GM23338 (cell line): ENCODE results near the gene SNN. TPM values are rescaled to one million over a fixed set of nuclear protein-coding genes. Genes with fewer than 3 reads are reported as not detected.

Experiments
- ATAC-seq: fragments of 200-7000 bp; cut with Tn5 transposase; 3 replicates; pipeline ENCODE4 v1.9.1; 2020
- DNase-seq: peaks from one replicate; pipeline ENCODE4 v3.0.0-alpha.2; 2015; ENCODE audit warnings: low spot score
- H2AFZ ChIP-seq: fragments of 200-600 bp; sonication (generic); 2 replicates; pipeline ENCODE4 v1.8.0; 2016; ENCODE audit warnings: antibody characterized with exemption, mild to moderate bottlenecking, moderate library complexity
- H3F3A ChIP-seq: fragments of 200-600 bp; sonication (generic); replicated peaks from 2 replicates; pipeline ENCODE4 v1.8.0; 2017; ENCODE audit warnings: antibody characterized with exemption, mixed run types, low read depth
- H3K27ac ChIP-seq: fragments of 200-600 bp; sonication (generic); 2 replicates; pipeline ENCODE4 v1.6.1; 2016; ENCODE audit warnings: low read depth
- H3K27me3 ChIP-seq: fragments of 200-600 bp; sonication (generic); 2 replicates; pipeline ENCODE4 v1.8.0; 2016; ENCODE audit warnings: mild to moderate bottlenecking, mixed run types, moderate library complexity; ENCODE audit not compliant: insufficient read depth
- H3K36me3 ChIP-seq: fragments of 200-600 bp; sonication (generic); 2 replicates; pipeline ENCODE4 v1.8.0; 2016; ENCODE audit warnings: mild to moderate bottlenecking; ENCODE audit not compliant: insufficient read depth
- H3K4me1 ChIP-seq: fragments of 200-600 bp; sonication (generic); 2 replicates; pipeline ENCODE4 v1.8.0; 2016; ENCODE audit warnings: mild to moderate bottlenecking, moderate library complexity; ENCODE audit not compliant: insufficient read depth
- H3K4me2 ChIP-seq: fragments of 200-600 bp; sonication (generic); 2 replicates; pipeline ENCODE4 v1.7.1; 2017; ENCODE audit warnings: mixed run types
- H3K4me3 ChIP-seq: fragments of 200-600 bp; sonication (generic); 2 replicates; pipeline ENCODE4 v1.6.1; 2016; ENCODE audit warnings: mixed run types
- H3K79me2 ChIP-seq: fragments of 200-600 bp; sonication (generic); replicated peaks from 2 replicates; pipeline ENCODE4 v1.8.0; 2017; ENCODE audit warnings: mild to moderate bottlenecking; ENCODE audit not compliant: insufficient read depth
- H3K9me2 ChIP-seq: fragments of 200-600 bp; sonication (generic); 2 replicates; pipeline ENCODE4 v1.8.0; 2017; ENCODE audit not compliant: insufficient read depth
- H4K20me1 ChIP-seq: fragments of 200-600 bp; sonication (generic); replicated peaks from 2 replicates; pipeline ENCODE4 v1.8.0; 2017; ENCODE audit warnings: mild to moderate bottlenecking; ENCODE audit not compliant: insufficient read depth
- H3K27ac Mint-ChIP-seq: 2 replicates; pipeline ENCODE4 v1.8.0; 2020; ENCODE audit warnings: inconsistent platforms, mild to moderate bottlenecking, moderate library complexity, mixed read lengths
- H3K27me3 Mint-ChIP-seq: 3 replicates; pipeline ENCODE4 v1.8.0; 2022; ENCODE audit warnings: low read depth, mild to moderate bottlenecking, moderate library complexity, mixed read lengths, inconsistent platforms; ENCODE audit not compliant: insufficient read depth, poor library complexity
- H3K36me3 Mint-ChIP-seq: 3 replicates; pipeline ENCODE4 v1.8.0; 2021; ENCODE audit warnings: low read depth, mild to moderate bottlenecking, inconsistent platforms, moderate library complexity, mixed read lengths
- H3K4me1 Mint-ChIP-seq: 3 replicates; pipeline ENCODE4 v1.8.0; 2020; ENCODE audit warnings: mild to moderate bottlenecking, inconsistent platforms, mixed read lengths
- H3K4me3 Mint-ChIP-seq: 3 replicates; pipeline ENCODE4 v1.8.0; 2021; ENCODE audit warnings: moderate library complexity, mild to moderate bottlenecking, inconsistent platforms, mixed read lengths
- H3K9me3 Mint-ChIP-seq: 3 replicates; pipeline ENCODE4 v1.8.0; 2020; ENCODE audit warnings: moderate library complexity, mild to moderate bottlenecking, inconsistent platforms, mixed read lengths
- EZH2 ChIP-seq: fragments of 200-600 bp; sonication (generic); IDR thresholded peaks from one replicate; pipeline ENCODE4 v1.8.0; 2017; ENCODE audit warnings: antibody characterized with exemption, mild to moderate bottlenecking, low read depth; ENCODE audit not compliant: unreplicated experiment
- NANOG ChIP-seq: IDR thresholded peaks from 2 replicates; pipeline ENCODE4 v1.6.1; 2016; ENCODE audit warnings: antibody characterized with exemption, borderline replicate concordance
- STAT1 ChIP-seq: IDR thresholded peaks from one replicate; pipeline ENCODE4 v1.6.1; 2016; ENCODE audit warnings: antibody characterized with exemption; ENCODE audit not compliant: unreplicated experiment
- ZNF114 ChIP-seq: fragments of 250-450 bp; sonication (Bioruptor Pico); IDR thresholded peaks from 2 replicates; pipeline ENCODE4 v1.5.0; 2020; ENCODE audit warnings: mild to moderate bottlenecking, moderate library complexity
- polyA plus RNA-seq: library from polyadenylated mRNA; unstranded; fragments of >200 nt; fragmentation: Nextera tagmentation; extraction: Ambion mirVana; gene quantifications from 2 replicates; pipeline ENCODE4 v1.2.1, GENCODE V29; 2016
- total RNA-seq: library from RNA; depleted of rRNA; stranded (reverse); fragments of >200 nt; shearing (Covaris generic); gene quantifications from 2 replicates; pipeline ENCODE4 v1.2.3, GENCODE V29; 2014
- TF ChIP-seq, protein P1 (sequence below), 2 experiments: fragments of 200-600 bp in 1 of 2; sonication (generic) in 1 of 2; conservative IDR thresholded peaks; 2 replicates each; pipeline versions ENCODE4 v1.5.1 to v1.6.1; 2016 to 2017; ENCODE audit warnings: antibody characterized with exemption in 2 of 2, low read depth in 2 of 2, mild to moderate bottlenecking in 2 of 2, moderate library complexity in 1 of 2
- TF ChIP-seq, protein P2 (sequence below): IDR thresholded peaks from one replicate; pipeline ENCODE4 v1.6.1; 2018; ENCODE audit warnings: antibody characterized with exemption; ENCODE audit not compliant: unreplicated experiment
- TF ChIP-seq, protein P3 (sequence below): fragments of 250-450 bp; sonication (Bioruptor Pico); IDR thresholded peaks from 2 replicates; pipeline ENCODE4 v1.5.0; 2020; ENCODE audit warnings: mild to moderate bottlenecking, moderate library complexity

SNN gene
- total and polyA plus RNA-seq, 2 experiments from 2014 or later = 19.0 to 63.3 TPM

DNA sequence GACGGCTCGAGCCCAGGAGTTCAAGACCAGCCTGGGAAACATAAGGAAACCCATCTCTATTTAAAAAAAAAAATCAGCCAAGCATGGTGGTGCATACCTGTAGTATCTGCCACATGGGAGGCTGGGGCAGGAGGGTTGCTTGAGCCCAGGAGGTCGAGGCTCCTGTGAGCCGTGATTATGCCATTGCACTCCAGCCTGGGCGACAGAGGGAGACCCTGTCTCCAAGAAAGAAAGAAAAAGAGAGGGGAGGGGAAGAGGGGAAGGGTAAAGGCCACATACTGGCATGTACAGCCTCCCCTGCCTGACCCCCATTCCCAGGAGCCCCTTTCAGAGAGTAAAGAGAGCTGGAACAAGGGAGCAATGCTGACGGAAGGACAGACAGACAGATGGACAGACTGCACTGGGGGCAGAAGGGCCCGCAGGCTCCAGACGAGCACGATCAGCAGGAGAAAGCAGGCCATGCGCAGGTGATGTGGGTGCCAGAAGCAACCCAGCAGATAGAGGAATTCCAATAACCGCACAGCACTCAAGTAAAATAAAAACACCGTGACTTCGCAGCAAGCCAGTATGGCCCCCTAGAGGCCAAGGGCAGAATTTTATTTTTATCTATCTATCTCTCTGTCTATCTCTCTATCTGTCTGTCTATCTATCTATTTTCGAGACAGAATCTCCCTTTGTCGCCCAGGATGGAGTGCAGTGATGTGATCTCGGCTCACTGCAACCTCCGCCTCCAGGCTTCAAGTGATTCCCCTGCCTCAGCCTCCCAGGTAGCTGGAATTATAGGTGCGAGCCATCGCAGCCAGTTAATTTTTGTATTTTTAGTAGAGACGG lies 27.1 kb upstream of the SNN start:
- Mint-ChIP-seq H3K9me3 (no peaks in the 10 kb centered on the region), H3K4me3 (no peak overlapping the region), H3K36me3 (no peaks in the 10 kb centered on the region), H3K27ac (peak overlapping the region; percentile 84; the same call in 1 of the 2 replicates), H3K4me1 (peaks cover 22% of the 10 kb centered on the region), H3K27me3 (peaks cover 6% of the 10 kb centered on the region)
- H2AFZ ChIP-seq = peak overlapping the region; percentile 63
- H4K20me1 ChIP-seq = no peaks in the 10 kb centered on the region
- DNase-seq = peak; percentile 80
- H3K27me3 ChIP-seq = no peaks in the 10 kb centered on the region
- no peaks in the 10 kb centered on the region for H3K79me2 ChIP-seq
- peaks cover 11% of the 10 kb centered on the region; the same call in 1 of the 2 replicates for H3F3A ChIP-seq
- peak overlapping the region; percentile 41; the same call in 1 of the 2 replicates for H3K27ac ChIP-seq
- H3K4me1 ChIP-seq = no peaks in the 10 kb centered on the region
- no peak overlapping the region; the same call in 1 of the 2 replicates for H3K4me2 ChIP-seq
- TF ChIP-seq STAT1 (no peak), NANOG (no peak), EZH2 (no peak)
- TF ChIP-seq, protein P1, sequence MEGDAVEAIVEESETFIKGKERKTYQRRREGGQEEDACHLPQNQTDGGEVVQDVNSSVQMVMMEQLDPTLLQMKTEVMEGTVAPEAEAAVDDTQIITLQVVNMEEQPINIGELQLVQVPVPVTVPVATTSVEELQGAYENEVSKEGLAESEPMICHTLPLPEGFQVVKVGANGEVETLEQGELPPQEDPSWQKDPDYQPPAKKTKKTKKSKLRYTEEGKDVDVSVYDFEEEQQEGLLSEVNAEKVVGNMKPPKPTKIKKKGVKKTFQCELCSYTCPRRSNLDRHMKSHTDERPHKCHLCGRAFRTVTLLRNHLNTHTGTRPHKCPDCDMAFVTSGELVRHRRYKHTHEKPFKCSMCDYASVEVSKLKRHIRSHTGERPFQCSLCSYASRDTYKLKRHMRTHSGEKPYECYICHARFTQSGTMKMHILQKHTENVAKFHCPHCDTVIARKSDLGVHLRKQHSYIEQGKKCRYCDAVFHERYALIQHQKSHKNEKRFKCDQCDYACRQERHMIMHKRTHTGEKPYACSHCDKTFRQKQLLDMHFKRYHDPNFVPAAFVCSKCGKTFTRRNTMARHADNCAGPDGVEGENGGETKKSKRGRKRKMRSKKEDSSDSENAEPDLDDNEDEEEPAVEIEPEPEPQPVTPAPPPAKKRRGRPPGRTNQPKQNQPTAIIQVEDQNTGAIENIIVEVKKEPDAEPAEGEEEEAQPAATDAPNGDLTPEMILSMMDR (conservative IDR thresholded peaks at IDR 0.05; ENCODE audit: low read depth in 2 of 2) = peak; percentile 77 to 78
- no peak overlapping the region for H3K4me3 ChIP-seq
- no peaks in the 10 kb centered on the region for H3K36me3 ChIP-seq
- ATAC-seq = peak; percentile 41
- no peaks in the 10 kb centered on the region for H3K9me2 ChIP-seq

DNA sequence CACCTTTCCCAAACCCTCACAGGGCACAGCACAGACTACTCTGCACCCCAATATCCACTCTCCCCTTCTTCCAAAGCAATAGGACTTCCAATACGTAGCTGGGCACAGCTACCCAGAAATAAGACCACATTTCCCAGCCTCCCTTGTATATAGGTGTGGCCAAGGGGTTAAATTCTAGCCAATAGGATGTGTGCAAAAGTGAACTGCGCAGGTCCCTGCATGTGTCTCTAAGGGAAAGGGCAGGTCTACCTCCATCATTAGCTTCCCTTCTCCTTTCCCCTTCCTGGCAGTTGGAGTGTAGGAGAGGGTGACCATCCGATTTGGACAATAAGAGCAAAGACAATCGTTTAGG lies 25.5 kb upstream of the SNN start:
- H3K9me2 ChIP-seq = no peaks in the 10 kb centered on the region
- no peak overlapping the region for H3K4me2 ChIP-seq
- 0 out of 2 replicates have a peak overlapping the region, but pooled peaks have one; percentile 9 for H2AFZ ChIP-seq
- H4K20me1 ChIP-seq = no peaks in the 10 kb centered on the region
- H3K4me3 Mint-ChIP-seq = peak overlapping the region; percentile 45; the same call in 1 of the 3 replicates
- no peaks in the 10 kb centered on the region for H3K36me3 ChIP-seq
- H3F3A ChIP-seq = peaks cover 5% of the 10 kb centered on the region; the same call in 1 of the 2 replicates
- H3K27me3 ChIP-seq = no peaks in the 10 kb centered on the region
- H3K27me3 Mint-ChIP-seq = peaks cover 10% of the 10 kb centered on the region
- H3K27ac Mint-ChIP-seq = no peak overlapping the region
- H3K27ac ChIP-seq = no peak overlapping the region
- DNase-seq (no peak), ATAC-seq (peak; percentile 74)
- no peak overlapping the region for H3K4me3 ChIP-seq
- H3K4me1 ChIP-seq = no peaks in the 10 kb centered on the region
- H3K4me1 Mint-ChIP-seq = peaks cover 16% of the 10 kb centered on the region; the same call in 2 of the 3 replicates
- no peaks in the 10 kb centered on the region for H3K79me2 ChIP-seq
- no peaks in the 10 kb centered on the region for H3K9me3 Mint-ChIP-seq
- H3K36me3 Mint-ChIP-seq = no peaks in the 10 kb centered on the region
- TF ChIP-seq ZNF114 (CRISPR knock-in tag) = no peak
- TF ChIP-seq, protein P2, sequence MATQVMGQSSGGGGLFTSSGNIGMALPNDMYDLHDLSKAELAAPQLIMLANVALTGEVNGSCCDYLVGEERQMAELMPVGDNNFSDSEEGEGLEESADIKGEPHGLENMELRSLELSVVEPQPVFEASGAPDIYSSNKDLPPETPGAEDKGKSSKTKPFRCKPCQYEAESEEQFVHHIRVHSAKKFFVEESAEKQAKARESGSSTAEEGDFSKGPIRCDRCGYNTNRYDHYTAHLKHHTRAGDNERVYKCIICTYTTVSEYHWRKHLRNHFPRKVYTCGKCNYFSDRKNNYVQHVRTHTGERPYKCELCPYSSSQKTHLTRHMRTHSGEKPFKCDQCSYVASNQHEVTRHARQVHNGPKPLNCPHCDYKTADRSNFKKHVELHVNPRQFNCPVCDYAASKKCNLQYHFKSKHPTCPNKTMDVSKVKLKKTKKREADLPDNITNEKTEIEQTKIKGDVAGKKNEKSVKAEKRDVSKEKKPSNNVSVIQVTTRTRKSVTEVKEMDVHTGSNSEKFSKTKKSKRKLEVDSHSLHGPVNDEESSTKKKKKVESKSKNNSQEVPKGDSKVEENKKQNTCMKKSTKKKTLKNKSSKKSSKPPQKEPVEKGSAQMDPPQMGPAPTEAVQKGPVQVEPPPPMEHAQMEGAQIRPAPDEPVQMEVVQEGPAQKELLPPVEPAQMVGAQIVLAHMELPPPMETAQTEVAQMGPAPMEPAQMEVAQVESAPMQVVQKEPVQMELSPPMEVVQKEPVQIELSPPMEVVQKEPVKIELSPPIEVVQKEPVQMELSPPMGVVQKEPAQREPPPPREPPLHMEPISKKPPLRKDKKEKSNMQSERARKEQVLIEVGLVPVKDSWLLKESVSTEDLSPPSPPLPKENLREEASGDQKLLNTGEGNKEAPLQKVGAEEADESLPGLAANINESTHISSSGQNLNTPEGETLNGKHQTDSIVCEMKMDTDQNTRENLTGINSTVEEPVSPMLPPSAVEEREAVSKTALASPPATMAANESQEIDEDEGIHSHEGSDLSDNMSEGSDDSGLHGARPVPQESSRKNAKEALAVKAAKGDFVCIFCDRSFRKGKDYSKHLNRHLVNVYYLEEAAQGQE = no peak
- TF ChIP-seq, protein P3, sequence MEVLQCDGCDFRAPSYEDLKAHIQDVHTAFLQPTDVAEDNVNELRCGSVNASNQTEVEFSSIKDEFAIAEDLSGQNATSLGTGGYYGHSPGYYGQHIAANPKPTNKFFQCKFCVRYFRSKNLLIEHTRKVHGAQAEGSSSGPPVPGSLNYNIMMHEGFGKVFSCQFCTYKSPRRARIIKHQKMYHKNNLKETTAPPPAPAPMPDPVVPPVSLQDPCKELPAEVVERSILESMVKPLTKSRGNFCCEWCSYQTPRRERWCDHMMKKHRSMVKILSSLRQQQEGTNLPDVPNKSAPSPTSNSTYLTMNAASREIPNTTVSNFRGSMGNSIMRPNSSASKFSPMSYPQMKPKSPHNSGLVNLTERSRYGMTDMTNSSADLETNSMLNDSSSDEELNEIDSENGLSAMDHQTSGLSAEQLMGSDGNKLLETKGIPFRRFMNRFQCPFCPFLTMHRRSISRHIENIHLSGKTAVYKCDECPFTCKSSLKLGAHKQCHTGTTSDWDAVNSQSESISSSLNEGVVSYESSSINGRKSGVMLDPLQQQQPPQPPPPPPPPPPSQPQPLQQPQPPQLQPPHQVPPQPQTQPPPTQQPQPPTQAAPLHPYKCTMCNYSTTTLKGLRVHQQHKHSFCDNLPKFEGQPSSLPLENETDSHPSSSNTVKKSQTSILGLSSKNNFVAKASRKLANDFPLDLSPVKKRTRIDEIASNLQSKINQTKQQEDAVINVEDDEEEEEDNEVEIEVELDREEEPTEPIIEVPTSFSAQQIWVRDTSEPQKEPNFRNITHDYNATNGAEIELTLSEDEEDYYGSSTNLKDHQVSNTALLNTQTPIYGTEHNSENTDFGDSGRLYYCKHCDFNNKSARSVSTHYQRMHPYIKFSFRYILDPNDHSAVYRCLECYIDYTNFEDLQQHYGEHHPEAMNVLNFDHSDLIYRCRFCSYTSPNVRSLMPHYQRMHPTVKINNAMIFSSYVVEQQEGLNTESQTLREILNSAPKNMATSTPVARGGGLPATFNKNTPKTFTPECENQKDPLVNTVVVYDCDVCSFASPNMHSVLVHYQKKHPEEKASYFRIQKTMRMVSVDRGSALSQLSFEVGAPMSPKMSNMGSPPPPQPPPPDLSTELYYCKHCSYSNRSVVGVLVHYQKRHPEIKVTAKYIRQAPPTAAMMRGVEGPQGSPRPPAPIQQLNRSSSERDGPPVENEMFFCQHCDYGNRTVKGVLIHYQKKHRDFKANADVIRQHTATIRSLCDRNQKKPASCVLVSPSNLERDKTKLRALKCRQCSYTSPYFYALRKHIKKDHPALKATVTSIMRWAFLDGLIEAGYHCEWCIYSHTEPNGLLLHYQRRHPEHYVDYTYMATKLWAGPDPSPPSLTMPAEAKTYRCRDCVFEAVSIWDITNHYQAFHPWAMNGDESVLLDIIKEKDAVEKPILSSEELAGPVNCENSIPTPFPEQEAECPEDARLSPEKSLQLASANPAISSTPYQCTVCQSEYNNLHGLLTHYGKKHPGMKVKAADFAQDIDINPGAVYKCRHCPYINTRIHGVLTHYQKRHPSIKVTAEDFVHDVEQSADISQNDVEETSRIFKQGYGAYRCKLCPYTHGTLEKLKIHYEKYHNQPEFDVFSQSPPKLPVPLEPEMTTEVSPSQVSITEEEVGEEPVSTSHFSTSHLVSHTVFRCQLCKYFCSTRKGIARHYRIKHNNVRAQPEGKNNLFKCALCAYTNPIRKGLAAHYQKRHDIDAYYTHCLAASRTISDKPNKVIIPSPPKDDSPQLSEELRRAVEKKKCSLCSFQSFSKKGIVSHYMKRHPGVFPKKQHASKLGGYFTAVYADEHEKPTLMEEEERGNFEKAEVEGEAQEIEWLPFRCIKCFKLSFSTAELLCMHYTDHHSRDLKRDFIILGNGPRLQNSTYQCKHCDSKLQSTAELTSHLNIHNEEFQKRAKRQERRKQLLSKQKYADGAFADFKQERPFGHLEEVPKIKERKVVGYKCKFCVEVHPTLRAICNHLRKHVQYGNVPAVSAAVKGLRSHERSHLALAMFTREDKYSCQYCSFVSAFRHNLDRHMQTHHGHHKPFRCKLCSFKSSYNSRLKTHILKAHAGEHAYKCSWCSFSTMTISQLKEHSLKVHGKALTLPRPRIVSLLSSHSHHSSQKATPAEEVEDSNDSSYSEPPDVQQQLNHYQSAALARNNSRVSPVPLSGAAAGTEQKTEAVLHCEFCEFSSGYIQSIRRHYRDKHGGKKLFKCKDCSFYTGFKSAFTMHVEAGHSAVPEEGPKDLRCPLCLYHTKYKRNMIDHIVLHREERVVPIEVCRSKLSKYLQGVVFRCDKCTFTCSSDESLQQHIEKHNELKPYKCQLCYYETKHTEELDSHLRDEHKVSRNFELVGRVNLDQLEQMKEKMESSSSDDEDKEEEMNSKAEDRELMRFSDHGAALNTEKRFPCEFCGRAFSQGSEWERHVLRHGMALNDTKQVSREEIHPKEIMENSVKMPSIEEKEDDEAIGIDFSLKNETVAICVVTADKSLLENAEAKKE (CRISPR knock-in tag) = no peak
- TF ChIP-seq NANOG = no peak
